Trophoblast cell (in vitro differentiated cells and primary cell): Measurements from ENCODE around the gene DPEP2.

Experiments used
- DNase-seq, 2 donors: peaks; one replicate each; pipeline ENCODE4 v3.0.0-alpha.2; 2016
- H2AFZ ChIP-seq: 2 replicates; pipeline ENCODE4 v1.6.1; 2013; ENCODE audit warnings: low read length, moderate library complexity, mild to moderate bottlenecking; ENCODE audit not compliant: insufficient read depth, poor library complexity
- H2AK5ac ChIP-seq: 2 replicates; pipeline ENCODE4 v1.6.1; 2013; ENCODE audit warnings: mild to moderate bottlenecking, low read length
- H2BK120ac ChIP-seq: 2 replicates; pipeline ENCODE4 v1.6.1; 2013; ENCODE audit warnings: low read length, mild to moderate bottlenecking, moderate library complexity; ENCODE audit not compliant: insufficient read depth, poor library complexity
- H2BK12ac ChIP-seq: 2 replicates; pipeline ENCODE4 v1.6.1; 2013; ENCODE audit warnings: mild to moderate bottlenecking, low read length, moderate library complexity
- H2BK5ac ChIP-seq: 2 replicates; pipeline ENCODE4 v1.6.1; 2013; ENCODE audit warnings: low read length, low read depth, moderate library complexity, mild to moderate bottlenecking; ENCODE audit not compliant: poor library complexity
- H3K14ac ChIP-seq: 2 replicates; pipeline ENCODE4 v1.6.1; 2013; ENCODE audit warnings: mild to moderate bottlenecking, low read length
- H3K18ac ChIP-seq: 2 replicates; pipeline ENCODE4 v1.6.1; 2013; ENCODE audit warnings: mild to moderate bottlenecking, low read length
- H3K23ac ChIP-seq: 2 replicates; pipeline ENCODE4 v1.6.1; 2013; ENCODE audit warnings: low read length
- H3K27ac ChIP-seq: 2 replicates; pipeline ENCODE4 v1.5.1; 2013; ENCODE audit warnings: low read depth, mild to moderate bottlenecking, inconsistent platforms, low read length, moderate library complexity
- H3K27me3 ChIP-seq: 2 replicates; pipeline ENCODE4 v1.6.1; 2013; ENCODE audit warnings: inconsistent platforms, mild to moderate bottlenecking, low read length, moderate library complexity; ENCODE audit not compliant: insufficient read depth
- H3K36me3 ChIP-seq, 2 experiments: 1 replicate in 1 of 2; 2 replicates in 1 of 2; pipeline ENCODE4 v1.6.1; 2013; ENCODE audit warnings: low read length in 2 of 2, mild to moderate bottlenecking in 2 of 2, moderate library complexity in 1 of 2; ENCODE audit not compliant: insufficient read depth in 2 of 2, control insufficient read depth in 1 of 2
- H3K4ac ChIP-seq: 2 replicates; pipeline ENCODE4 v1.6.1; 2013; ENCODE audit warnings: low read depth, mild to moderate bottlenecking, low read length, moderate library complexity
- H3K4me1 ChIP-seq, 2 experiments: 1 replicate in 1 of 2; 2 replicates in 1 of 2; pipeline ENCODE4 v1.6.1; 2013; ENCODE audit warnings: low read length in 2 of 2, mild to moderate bottlenecking in 2 of 2, moderate library complexity in 1 of 2; ENCODE audit not compliant: insufficient read depth in 2 of 2, control insufficient read depth in 1 of 2
- H3K4me2 ChIP-seq: 2 replicates; pipeline ENCODE4 v1.6.1; 2013; ENCODE audit warnings: inconsistent platforms, mild to moderate bottlenecking, low read length, moderate library complexity
- H3K4me3 ChIP-seq: 2 replicates; pipeline ENCODE4 v1.5.1; 2013; ENCODE audit warnings: mild to moderate bottlenecking, low read depth, low read length, inconsistent platforms
- H3K79me1 ChIP-seq: one replicate; pipeline ENCODE4 v1.6.1; 2013; ENCODE audit warnings: low read length
- H3K79me2 ChIP-seq: 2 replicates; pipeline ENCODE4 v1.6.1; 2013; ENCODE audit warnings: low read length, mild to moderate bottlenecking; ENCODE audit not compliant: control insufficient read depth, insufficient read depth, poor library complexity
- H3K9ac ChIP-seq: 2 replicates; pipeline ENCODE4 v1.6.1; 2013; ENCODE audit warnings: mild to moderate bottlenecking, low read length
- H3K9me3 ChIP-seq: 2 replicates; pipeline ENCODE4 v1.6.1; 2013; ENCODE audit warnings: low read depth, mild to moderate bottlenecking, control low read depth, inconsistent platforms, low read length; ENCODE audit not compliant: insufficient read depth
- H4K12ac ChIP-seq: 2 replicates; pipeline ENCODE4 v1.6.1; 2013; ENCODE audit warnings: low read depth, mild to moderate bottlenecking, low read length, moderate library complexity
- H4K8ac ChIP-seq: 2 replicates; pipeline ENCODE4 v1.6.1; 2013; ENCODE audit warnings: low read depth, mild to moderate bottlenecking, low read length, moderate library complexity
- H4K91ac ChIP-seq: one replicate; pipeline ENCODE4 v1.6.1; 2013; ENCODE audit warnings: low read depth, mild to moderate bottlenecking, low read length, moderate library complexity
- WGBS: extraction: QIAGEN DNeasy Blood & Tissue Kit; methylation state at CpG from one replicate; pipeline ENCODE4 v1.1.7; 2013; ENCODE audit warnings: missing lambda C conversion rate; ENCODE audit not compliant: insufficient read length, insufficient coverage; ENCODE audit errors: extremely low coverage; 5-methylcytosine and 5-hydroxymethylcytosine counted together

DPEP2 gene

GRCh38 chr16:67965668-67966548 is 33.4 kb downstream of the DPEP2 start:
- H3K79me1 ChIP-seq, result peaks cover 30% of the 10 kb centered on the region
- H2BK12ac ChIP-seq, result peak overlapping the region; percentile 43
- H3K4me2 ChIP-seq, result peak overlapping the region; percentile 64
- no peak overlapping the region for H3K23ac ChIP-seq
- peak; percentile 58 to 67 for DNase-seq
- peak overlapping the region; percentile 91 for H2BK5ac ChIP-seq
- H2AFZ ChIP-seq, result peak overlapping the region; percentile 28
- H3K4me3 ChIP-seq, result no peak overlapping the region
- H4K91ac ChIP-seq, result peak overlapping the region; percentile 95
- H3K4ac ChIP-seq, result peak overlapping the region; percentile 90
- H3K27me3 ChIP-seq, result no peaks in the 10 kb centered on the region
- H4K8ac ChIP-seq, result peak overlapping the region; percentile 93
- peak overlapping the region; percentile 85 for H4K12ac ChIP-seq
- H3K4me1 ChIP-seq, result peaks cover 28 to 29% of the 10 kb centered on the region in 2 experiments
- no peaks in the 10 kb centered on the region for H3K9me3 ChIP-seq
- H3K79me2 ChIP-seq, result peaks cover 29% of the 10 kb centered on the region
- peak overlapping the region; percentile 24 for H3K9ac ChIP-seq
- H2AK5ac ChIP-seq, result peak overlapping the region; percentile 93
- peak overlapping the region; percentile 92 for H3K14ac ChIP-seq
- no CpG with 5 or more reads among the region's 11 CpGs for WGBS
- H3K18ac ChIP-seq, result peak overlapping the region; percentile 92
- peak overlapping the region; percentile 91 for H3K27ac ChIP-seq
- H3K36me3 ChIP-seq, result peaks cover 36 to 47% of the 10 kb centered on the region in 2 experiments
- H2BK120ac ChIP-seq, result peak overlapping the region; percentile 87

GRCh38 chr16:67964477-67965131 is 34.7 kb downstream of the DPEP2 start:
- Histone ChIP-seq H3K9me3 (peaks cover 2% of the 10 kb centered on the region), H3K79me2 (peaks cover 29% of the 10 kb centered on the region), H2BK120ac (no peak overlapping the region), H3K4ac (peak overlapping the region; percentile 3), H3K4me2 (no peak overlapping the region), H2AK5ac (no peak overlapping the region), H3K36me3 (peaks cover 49 to 60% of the 10 kb centered on the region in 2 experiments), H3K18ac (peak overlapping the region; percentile 51), H2BK12ac (no peak overlapping the region), H4K91ac (no peak overlapping the region), H2AFZ (no peak overlapping the region), H3K79me1 (peaks cover 30% of the 10 kb centered on the region), H3K27ac (no peak overlapping the region), H2BK5ac (no peak overlapping the region), H3K14ac (peak overlapping the region; percentile 20), H3K9ac (no peak overlapping the region), H4K8ac (no peak overlapping the region), H3K23ac (peak overlapping the region; percentile 9), H3K4me1 (peaks cover 28 to 29% of the 10 kb centered on the region in 2 experiments), H4K12ac (no peak overlapping the region), H3K4me3 (peak overlapping the region; percentile 8), H3K27me3 (no peaks in the 10 kb centered on the region)
- DNase-seq, result no peak
- no CpG with 5 or more reads among the region's 6 CpGs for WGBS

GRCh38 chr16:67963662-67964321 is 35.5 kb downstream of the DPEP2 start:
- H3K79me1 ChIP-seq, result peaks cover 28% of the 10 kb centered on the region
- H3K4me1 ChIP-seq, result peaks cover 26% of the 10 kb centered on the region in 2 experiments
- H4K12ac ChIP-seq, result peak overlapping the region; percentile 11
- H4K91ac ChIP-seq, result no peak overlapping the region
- no peak overlapping the region for H3K4me3 ChIP-seq
- H3K4me2 ChIP-seq, result no peak overlapping the region
- H3K27ac ChIP-seq, result no peak overlapping the region
- H2AK5ac ChIP-seq, result no peak overlapping the region
- peak; percentile 80 to 86 for DNase-seq
- H3K4ac ChIP-seq, result no peak overlapping the region
- H2AFZ ChIP-seq, result no peak overlapping the region
- H3K36me3 ChIP-seq, result peaks cover 57 to 68% of the 10 kb centered on the region in 2 experiments
- peak overlapping the region; percentile 13 for H3K18ac ChIP-seq
- H4K8ac ChIP-seq, result no peak overlapping the region
- H3K9me3 ChIP-seq, result peaks cover 2% of the 10 kb centered on the region
- no peak overlapping the region for H2BK12ac ChIP-seq
- no peak overlapping the region for H2BK120ac ChIP-seq
- peaks cover 29% of the 10 kb centered on the region for H3K79me2 ChIP-seq
- WGBS, result no CpG with 5 or more reads among the region's 32 CpGs
- no peak overlapping the region for H3K9ac ChIP-seq
- H3K23ac ChIP-seq, result no peak overlapping the region
- H3K14ac ChIP-seq, result no peak overlapping the region
- no peak overlapping the region for H2BK5ac ChIP-seq
- no peaks in the 10 kb centered on the region for H3K27me3 ChIP-seq

GRCh38 chr16:67963292-67963661 is 36.0 kb downstream of the DPEP2 start:
- H3K14ac ChIP-seq, result no peak overlapping the region
- no CpG with 5 or more reads among the region's 2 CpGs for WGBS
- H3K27me3 ChIP-seq, result no peaks in the 10 kb centered on the region
- H2BK5ac ChIP-seq, result no peak overlapping the region
- H3K18ac ChIP-seq, result peak overlapping the region; percentile 13
- H3K36me3 ChIP-seq, result peaks cover 62 to 73% of the 10 kb centered on the region in 2 experiments
- no peak overlapping the region for H4K91ac ChIP-seq
- no peak overlapping the region for H2AK5ac ChIP-seq
- H2BK120ac ChIP-seq, result no peak overlapping the region
- no peak overlapping the region for H3K4me3 ChIP-seq
- no peak overlapping the region for H3K9ac ChIP-seq
- H3K4me1 ChIP-seq, result peaks cover 24 to 25% of the 10 kb centered on the region in 2 experiments
- no peak overlapping the region for H3K4me2 ChIP-seq
- no peak overlapping the region for H3K4ac ChIP-seq
- H2BK12ac ChIP-seq, result no peak overlapping the region
- peaks cover 2% of the 10 kb centered on the region for H3K9me3 ChIP-seq
- no peak overlapping the region for H3K27ac ChIP-seq
- peaks cover 28% of the 10 kb centered on the region for H3K79me2 ChIP-seq
- H2AFZ ChIP-seq, result no peak overlapping the region
- DNase-seq, result no peak
- no peak overlapping the region for H4K8ac ChIP-seq
- H3K23ac ChIP-seq, result no peak overlapping the region
- H4K12ac ChIP-seq, result no peak overlapping the region
- H3K79me1 ChIP-seq, result peaks cover 25% of the 10 kb centered on the region
